GM21529 (cell line): ENCODE measurements around the gene CFL1.
A peak's percentile ranks its signal among the peaks of the same experiment; 100 is the strongest.

Source experiments
- ATAC-seq: cut with Tn5 transposase; IDR thresholded peaks from one replicate; pipeline ENCODE4 v1.9.1; 2021; ENCODE audit not compliant: unreplicated experiment

The CFL1 gene

DNA sequence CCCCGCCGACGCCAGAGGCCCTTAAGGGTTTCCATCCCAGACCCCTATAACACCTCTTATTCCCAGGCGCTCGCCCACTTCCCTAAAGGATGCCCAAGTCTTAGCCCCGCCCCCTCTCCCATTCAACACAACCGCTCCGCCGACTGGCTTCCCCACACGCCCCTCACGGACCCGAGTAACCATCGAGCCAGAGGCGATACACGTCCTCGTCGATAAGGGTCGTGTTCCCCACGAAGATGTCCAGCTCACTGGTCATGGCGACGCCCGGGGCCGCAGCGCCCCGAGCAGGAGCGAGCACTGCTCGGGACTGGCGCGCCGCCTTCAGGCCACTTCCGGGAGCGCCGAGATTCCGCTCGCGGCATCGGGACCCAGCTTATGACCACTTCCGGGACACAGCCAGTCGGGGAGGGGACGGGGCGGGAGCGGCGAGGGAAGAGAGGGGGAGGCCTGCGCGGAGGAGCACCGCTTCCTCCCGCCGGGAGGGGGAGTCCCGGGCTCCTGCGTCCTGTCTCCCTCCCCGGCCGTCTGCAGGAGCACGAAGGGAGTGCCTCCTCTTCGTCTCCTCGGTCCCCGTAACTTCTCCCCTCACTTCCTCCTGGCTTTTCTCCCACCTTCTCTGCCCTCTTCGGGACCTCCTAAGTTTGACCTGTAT lies 30.3 kb upstream of the CFL1 start, which contains the start of gene FIBP:
Gene FIBP, minus strand, starts transcription at position 309 of the 652 bp plus-strand sequence. Its CDS starts 53 bp downstream, at position 256.
- peak; percentile 50 for ATAC-seq

DNA sequence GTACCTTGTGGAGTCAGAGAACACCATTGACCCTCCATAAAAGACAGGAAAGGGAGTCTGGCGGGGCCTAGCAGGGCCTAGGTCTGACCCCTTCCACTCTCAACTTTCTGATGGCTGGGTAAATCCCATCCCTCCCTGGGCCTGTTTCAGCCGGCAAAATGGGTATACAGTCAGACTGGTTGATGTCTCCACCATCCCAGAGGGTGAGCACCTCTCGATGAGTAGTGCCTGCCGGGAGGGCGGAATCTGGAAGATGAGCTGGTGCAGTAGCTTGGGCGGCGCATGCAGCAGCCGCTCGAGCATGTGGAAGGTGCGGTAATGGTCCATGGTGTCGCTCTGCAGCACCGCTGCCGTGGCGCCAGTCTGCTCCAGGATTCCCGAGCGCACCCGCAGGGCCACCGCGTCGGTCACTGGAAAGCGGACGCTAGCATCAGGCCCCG lies 29.8 kb upstream of the CFL1 start:
- ATAC-seq: no peak

DNA sequence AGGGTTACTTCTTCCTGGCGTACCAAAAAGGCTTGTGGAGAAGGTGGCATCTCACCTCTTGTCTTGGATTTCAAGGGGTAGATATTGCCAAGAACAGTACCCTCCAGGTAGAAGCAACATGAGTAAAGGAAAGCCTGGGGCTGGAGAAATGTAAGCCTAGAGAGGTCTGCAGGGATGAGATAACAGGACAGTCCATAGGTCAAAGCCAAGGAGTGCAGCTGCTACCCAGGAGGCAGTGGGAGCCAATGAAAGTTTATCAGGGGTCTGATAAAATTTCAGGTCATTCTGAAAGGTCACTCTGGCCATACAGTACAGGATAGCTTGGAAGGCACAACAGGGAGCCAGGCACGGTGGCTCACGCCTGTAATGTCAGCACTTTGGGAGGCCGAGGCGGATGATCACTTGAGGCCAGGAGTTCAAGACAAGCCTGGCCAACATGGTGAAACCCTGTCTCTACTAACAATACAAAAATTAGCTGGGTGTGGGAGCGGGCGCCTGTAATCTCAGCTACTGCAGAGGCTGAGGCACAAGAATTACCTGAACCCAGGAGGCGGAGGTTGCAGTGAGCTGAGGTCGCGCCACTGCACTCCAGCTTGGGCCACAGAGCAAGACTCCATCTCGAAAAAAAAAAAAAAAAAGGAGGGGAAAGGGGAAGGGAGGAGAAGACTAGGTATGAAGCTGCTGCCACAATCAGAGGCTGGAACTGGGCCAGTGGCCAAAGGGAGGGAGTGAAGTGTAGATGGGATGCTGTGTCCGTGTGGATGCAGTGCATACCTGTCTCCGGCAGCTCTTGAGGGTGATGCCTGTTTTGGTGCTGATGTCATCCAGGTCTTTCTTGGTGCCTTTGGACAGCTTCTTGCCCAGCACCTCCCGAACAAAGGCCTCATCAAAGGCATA lies 29.1 kb upstream of the CFL1 start:
- no peak for ATAC-seq

DNA sequence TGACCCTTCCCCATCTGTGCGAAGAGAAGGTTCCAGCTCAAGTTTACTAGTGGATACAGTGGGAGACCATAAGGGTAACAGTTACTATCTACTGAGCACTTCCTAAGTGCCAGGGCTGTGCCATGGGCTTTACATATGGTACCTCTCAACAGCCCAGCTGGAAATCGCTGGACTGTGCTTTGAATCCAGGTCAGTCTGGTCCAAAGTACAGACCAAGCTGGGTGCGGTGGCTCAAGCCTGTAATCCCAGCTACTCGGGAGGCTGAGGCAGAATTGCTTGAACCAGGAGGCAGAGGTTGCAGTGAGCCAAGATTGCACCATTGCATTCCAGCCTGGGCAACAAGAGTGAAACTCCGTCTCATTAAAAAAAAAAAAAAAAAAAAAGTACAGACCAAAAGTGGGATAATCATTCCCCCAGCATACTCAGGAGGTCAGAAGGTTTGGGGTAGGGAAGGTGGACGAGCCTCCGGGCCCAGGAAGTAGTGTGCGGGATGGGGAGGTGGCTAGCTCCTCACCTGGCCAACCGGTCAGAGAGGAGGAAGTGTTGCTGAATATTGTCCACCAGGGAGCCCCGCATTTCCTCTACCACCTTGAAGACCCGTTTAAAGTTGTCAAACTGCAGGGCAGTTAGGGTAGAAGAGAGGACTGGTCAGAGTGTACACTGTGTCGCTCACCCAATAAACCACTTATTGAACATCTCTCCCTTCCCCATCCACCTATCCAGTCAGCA lies 28.0 kb upstream of the CFL1 start:
- ATAC-seq: no peak

DNA sequence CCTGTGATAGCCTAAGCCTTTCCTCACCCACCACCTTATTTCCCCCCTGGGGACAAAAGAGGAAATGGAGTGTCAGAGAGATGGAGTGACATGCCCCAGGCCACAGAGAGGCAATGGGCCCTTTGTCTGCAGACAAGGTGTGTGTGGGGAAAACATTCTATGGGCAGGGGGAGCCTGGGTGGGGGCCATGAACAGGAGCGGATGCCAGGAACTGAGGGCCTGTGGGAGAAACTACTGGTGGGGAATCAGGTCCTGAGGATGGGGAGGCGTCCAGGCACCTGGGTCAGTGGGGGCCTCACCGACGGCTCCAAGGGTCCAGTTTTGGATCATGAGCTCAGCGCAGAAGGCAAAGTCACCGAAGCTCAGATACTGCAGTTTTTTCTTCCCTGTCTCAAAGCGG lies 27.3 kb upstream of the CFL1 start:
- no peak for ATAC-seq

DNA sequence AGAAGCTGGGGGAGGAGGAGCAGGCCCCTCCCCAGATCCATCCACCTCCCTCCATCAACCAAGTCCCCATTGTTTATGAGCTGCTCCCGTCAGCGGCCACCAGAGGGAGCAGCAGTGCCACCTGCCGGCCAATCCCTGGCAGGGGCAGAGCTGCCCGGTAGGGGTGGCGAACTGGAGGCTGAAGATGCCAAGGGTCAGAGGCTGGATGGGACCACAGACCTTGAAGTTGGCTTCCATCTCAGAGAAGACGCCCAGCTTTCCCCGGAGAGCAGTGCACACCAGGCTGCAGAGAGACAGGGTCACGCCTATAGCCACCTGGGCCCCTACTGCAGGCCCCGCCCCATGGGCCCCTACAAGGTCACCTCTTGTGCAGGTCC lies 26.7 kb upstream of the CFL1 start:
- ATAC-seq: no peak

DNA sequence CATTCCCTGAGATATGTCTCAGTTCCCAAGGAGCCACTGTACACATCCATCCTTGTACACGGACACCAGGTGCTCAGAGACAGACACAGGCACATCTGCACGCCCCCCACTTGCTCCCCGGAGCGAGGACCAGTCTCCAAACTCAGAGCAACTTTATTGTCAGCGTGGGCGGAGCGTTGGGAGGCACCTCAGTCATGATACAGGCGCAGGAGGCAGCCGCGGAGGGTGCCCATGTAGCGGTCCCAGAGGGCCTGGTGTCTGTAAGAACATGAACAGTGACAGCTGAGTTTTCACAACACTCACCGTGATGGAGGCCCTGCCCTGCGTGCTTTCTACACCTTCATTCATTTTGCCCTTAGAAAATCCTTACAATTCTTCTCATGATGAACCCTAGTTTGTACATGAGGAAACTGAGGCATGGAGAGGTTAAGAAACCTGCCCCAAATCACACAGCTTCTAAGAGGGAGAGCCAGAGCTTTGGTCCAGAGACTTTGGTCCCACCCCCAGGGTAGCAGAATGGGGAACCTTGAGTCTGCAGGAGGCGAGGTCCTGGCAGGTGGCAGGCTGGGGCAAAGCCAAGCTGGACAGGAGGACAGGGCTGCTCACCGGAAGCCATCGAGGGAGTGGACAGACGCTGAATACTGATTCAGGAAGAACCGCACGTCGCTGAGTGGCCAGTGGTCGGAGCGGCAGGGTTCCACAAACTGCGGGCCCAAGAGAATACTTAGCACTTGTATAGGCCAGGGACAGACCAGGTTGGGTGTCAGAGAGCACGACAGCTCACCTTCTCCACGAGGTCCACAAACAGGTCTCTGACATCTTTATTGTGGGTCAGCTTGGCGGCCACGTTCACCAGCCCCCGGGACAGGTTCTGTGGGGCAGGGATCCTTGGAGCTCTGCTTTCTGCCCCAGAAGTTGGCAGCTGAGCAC lies 26.1 kb upstream of the CFL1 start:
- ATAC-seq: no peak

DNA sequence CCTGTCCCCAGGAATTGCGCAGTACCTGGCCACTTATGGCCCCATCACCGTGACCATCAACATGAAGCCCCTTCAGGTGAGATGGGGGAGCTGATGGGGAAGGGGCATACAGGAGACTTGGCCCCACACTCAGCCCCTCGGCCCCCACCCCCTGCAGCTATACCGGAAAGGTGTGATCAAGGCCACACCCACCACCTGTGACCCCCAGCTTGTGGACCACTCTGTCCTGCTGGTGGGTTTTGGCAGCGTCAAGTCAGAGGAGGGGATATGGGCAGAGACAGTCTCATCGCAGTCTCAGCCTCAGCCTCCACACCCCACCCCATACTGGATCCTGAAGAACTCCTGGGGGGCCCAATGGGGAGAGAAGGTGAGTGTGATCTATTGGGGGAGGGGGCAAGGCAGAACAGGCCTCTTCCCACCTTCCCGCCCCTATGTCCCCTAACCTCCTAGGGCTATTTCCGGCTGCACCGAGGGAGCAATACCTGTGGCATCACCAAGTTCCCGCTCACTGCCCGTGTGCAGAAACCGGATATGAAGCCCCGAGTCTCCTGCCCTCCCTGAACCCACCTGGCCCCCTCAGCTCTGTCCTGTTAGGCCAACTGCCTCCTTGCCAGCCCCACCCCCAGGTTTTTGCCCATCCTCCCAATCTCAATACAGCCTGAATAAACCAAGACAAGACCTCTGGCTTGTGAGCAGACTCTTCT lies 25.2 kb upstream of the CFL1 start:
- ATAC-seq: no peak

DNA sequence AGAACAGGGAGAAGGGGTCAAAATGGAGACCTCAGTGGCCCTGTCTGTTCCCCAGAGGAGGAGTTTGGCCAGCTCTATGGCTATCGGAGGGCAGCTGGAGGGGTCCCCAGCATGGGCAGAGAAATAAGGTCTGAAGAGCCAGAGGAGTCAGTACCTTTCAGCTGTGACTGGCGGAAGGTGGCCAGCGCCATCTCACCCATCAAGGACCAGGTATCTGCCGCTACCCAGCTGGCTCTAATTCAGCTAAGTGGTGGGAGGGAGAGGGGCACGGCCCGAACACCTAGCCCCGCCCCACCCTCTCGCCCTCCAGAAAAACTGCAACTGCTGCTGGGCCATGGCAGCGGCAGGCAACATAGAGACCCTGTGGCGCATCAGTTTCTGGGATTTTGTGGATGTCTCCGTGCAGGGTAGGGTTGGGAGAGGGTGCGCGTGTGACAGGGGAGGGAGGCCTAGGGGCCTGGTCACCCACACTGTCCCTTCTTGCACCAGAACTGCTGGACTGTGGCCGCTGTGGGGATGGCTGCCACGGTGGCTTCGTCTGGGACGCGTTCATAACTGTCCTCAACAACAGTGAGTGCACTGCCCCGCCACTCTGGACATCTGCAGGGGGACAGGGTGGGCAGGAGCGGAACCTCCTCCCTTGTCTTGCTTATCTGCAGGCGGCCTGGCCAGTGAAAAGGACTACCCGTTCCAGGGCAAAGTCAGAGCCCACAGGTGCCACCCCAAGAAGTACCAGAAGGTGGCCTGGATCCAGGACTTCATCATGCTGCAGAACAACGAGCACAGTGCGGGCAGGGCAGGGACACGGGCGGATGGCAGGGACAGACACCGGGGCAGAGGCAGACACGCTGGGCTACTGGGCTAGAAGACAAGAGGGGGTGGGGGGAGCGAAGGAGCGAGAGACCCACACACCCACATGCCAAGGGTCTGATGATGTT lies 24.4 kb upstream of the CFL1 start:
- no peak for ATAC-seq

DNA sequence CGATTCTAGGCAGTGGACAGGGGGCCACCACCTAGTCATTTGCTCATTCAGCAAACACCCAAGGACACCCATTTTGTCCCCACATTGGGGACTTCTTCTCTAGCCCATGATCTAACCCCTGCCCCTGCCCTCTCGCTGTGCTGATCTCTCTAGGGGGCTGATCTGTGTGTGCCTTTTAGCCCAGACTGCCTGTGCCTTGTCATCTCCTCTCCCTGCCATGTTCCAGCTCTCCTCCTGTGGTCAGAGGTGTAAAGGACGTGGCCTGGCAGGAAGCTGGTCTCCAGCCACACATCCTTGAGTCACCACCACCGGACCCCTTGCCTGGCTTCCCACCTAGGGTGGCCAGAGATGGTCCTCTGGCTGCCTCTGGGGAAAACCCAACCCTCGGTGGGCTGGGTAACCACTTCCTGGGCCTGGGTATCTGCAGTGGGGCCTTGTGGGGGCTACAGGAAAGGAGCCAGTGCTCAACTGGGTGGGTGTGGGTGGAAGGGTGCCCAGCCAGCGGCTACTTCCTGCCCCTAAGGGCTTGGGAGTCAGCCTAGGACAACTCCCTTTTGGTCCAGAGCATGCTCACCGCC lies 23.0 kb upstream of the CFL1 start:
- ATAC-seq: no peak

DNA sequence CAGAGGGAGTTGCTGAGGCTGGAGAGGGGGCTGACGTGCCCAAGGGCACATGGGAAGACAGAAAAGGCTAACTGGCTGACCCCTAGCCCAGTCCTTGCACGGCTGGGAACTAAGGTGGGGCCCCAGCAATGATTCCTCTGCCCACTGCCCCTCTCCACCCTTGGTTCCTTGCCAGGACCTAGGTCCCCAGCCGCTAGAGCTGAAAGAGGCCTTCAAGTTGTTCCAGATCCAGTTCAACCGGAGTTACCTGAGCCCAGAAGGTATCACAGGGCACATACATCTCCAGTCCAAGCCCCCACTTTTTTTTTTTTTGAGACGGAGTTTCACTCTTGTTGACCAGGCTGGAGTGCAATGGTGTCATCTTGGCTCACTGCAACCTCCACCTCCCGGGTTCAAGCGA lies 22.0 kb upstream of the CFL1 start:
- ATAC-seq: no peak

DNA sequence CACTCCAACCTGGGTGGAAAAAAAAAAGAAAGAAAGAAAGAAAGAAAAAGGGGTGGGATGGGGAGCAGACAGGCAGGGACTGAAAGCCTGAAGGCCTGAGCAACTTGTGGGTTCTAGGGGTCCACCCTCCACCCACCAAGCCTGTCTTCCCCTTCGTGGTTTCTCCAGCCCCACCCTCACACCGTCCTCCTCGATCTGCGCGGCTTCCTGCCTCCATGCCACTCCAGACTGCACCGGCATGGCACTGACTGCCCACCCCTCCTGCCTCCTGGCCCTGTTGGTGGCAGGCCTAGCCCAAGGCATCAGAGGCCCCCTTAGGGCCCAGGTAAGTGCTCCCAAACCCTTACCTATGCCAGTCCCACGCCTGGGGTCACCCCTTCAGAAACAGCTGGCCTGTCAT lies 21.6 kb upstream of the CFL1 start, which contains the start of gene CTSW:
Gene CTSW, plus strand, starts transcription at position 221 of the 400 bp plus-strand sequence. Its CDS starts 18 bp downstream, at position 239.
- ATAC-seq: no peak

DNA sequence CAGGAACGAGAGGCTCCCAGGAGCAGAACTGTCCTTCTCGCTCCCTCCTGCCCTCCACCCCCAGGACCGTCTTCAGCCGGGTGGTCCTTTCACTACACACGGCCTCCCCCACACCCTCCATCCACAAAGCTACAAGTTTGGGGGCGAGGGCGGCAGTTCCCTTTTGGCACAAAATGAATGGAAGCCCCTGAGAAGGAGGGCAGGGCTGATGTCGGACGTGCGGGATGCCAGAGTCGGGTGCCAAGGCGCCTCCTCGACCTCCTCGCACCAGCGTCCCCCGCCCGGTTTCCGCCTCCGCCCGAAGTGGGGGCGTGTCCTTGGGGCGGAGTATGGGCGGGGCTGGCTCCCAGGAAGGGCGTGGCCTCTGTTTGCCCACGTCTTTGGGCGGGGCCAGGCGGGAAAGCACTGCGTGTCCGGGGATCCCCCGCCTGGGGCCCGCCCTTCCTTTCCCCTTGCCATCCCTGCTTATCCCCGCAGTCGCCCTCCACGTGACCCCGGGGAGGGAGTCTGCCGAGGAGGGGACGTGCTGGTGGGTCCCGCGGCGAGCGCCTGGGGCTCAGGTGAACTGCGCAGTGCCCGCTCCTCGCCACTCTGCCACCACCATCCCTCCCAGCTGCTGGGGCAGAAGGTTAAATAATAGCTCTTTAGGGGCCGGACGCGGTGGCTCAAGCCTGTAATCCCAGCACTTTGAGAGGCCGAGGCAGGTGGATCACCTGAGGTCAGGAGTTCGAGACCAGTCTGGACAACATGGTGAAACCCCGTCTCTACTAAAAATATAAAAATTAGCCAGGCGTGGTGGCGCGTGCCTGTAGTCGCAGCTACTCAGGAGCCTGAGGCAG lies 15.6 kb upstream of the CFL1 start:
- peak; percentile 77 for ATAC-seq

DNA sequence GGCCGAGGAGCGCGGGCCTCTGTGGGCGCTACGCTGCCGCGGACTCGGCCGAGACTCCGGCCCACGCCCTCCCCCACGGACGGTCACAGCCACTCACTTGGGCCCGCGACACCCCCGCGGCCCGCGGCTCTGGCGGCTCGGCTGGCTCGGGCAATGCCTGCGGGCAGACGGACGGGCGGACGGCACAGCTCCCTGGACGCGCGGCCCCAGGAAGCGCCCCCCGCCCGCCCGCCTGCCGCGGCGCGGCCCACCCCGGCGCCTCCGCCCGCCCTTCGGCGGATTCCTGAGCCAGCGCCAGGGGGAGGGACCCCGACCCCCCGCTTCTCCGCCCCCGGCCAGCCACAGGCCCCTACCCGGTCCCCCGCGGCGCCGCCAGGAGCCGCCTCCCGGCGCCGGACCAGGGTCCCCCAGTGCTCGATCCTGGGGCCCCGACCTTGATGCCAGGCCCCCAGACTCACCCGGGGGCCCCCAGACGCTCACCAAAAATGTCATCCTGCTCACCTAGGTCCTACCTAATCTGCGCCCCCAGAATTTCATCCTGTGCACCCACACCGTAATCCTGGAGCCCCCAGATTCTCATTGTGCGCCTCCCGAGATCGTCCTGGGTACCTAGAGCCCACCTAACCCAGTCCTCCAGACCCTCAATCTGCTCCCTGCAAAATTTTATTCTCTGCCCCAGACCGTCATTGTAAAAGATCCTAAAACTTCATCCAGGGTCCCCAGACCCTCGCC lies 14.8 kb upstream of the CFL1 start, which contains the start of gene EFEMP2:
Gene EFEMP2, minus strand, starts transcription at position 215 of the 732 bp plus-strand sequence. CDS start 446 bp downstream, outside the sequence.
- ATAC-seq: no peak

DNA sequence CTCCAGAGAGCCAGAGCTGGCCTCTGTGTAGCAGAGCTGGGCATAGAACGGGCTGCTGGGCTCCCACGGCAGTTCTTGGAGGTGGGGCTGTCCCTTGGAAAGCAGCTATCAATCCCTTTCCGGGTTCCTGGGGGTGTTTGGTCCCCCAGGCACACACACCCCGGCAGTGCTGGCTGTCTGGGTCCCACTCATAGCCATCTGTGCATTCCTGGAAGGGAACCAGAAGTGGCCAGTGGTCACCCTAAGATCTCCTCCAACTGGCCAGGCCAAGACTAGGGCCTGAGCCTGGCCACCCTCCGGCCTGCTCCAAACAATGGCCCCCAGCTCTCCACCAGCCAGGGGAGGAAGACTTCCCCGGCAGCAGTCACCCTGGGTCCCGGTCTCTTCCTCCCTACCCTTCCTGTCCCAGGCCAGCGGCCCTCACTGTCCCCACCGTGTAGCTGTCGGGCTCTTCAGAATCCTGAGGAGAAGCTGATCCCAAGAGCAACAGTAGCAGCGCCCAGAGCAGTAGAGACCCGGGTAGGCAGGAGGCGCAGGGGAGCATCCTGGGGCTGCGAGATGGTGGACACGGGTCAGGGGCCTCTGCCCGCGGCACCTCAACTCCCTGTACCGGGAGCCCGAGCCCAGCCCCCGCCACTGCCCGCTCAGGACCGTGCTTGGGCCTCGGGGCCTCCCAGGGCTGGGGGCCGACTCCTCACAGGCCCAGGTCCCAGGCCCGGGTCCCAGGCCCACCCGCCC lies 14.0 kb upstream of the CFL1 start:
- ATAC-seq: no peak
